Suprapubic skin (tissue), 3 donors: ENCODE results near the gene PPP2R2D.

ENCODE experiments used
- POLR2AphosphoS5 ChIP-seq, 3 donors: sonication (generic); formaldehyde crosslinking; IDR thresholded peaks; one replicate each; pipeline ENCODE4 v1.6.1; 2017; ENCODE audit warnings: antibody characterized with exemption in 3 of 3
- TF ChIP-seq, protein P1 (sequence below), 2 donors: fragments of 200-600 bp in 1 of 2; fragments of 450-650 bp in 1 of 2; sonication (generic) in 1 of 2; IDR thresholded peaks; one replicate each; pipeline ENCODE4 v1.5.1; 2016 to 2019; ENCODE audit warnings: antibody characterized with exemption in 2 of 2, mild to moderate bottlenecking in 1 of 2, moderate library complexity in 1 of 2

- TF ChIP-seq, protein P1, sequence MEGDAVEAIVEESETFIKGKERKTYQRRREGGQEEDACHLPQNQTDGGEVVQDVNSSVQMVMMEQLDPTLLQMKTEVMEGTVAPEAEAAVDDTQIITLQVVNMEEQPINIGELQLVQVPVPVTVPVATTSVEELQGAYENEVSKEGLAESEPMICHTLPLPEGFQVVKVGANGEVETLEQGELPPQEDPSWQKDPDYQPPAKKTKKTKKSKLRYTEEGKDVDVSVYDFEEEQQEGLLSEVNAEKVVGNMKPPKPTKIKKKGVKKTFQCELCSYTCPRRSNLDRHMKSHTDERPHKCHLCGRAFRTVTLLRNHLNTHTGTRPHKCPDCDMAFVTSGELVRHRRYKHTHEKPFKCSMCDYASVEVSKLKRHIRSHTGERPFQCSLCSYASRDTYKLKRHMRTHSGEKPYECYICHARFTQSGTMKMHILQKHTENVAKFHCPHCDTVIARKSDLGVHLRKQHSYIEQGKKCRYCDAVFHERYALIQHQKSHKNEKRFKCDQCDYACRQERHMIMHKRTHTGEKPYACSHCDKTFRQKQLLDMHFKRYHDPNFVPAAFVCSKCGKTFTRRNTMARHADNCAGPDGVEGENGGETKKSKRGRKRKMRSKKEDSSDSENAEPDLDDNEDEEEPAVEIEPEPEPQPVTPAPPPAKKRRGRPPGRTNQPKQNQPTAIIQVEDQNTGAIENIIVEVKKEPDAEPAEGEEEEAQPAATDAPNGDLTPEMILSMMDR (IDR thresholded peaks at IDR 0.05), result no peak
- TF ChIP-seq POLR2AphosphoS5 (IDR thresholded peaks at IDR 0.05), result no peak
Observed at GRCh38 chr10:131876508-131876907, 24.3 kb upstream of the PPP2R2D start.
